Keratinocyte (primary cell): ENCODE data around the gene RFXANK.

ENCODE experiments used
- EZH2 ChIP-seq: IDR thresholded peaks from one replicate; pipeline ENCODE4 v1.6.1; 2012; ENCODE audit warnings: inconsistent platforms, mild to moderate bottlenecking, low read length, moderate library complexity
- TF ChIP-seq, protein P1 (sequence below), 3 experiments: IDR thresholded peaks in 1 of 3; conservative IDR thresholded peaks in 1 of 3; optimal IDR thresholded peaks in 1 of 3; 2 replicates in 2 of 3; 3 replicates in 1 of 3; pipeline versions ENCODE3 to v1.5.1; 2011; ENCODE audit warnings: low read length in 3 of 3, mild to moderate bottlenecking in 3 of 3, moderate library complexity in 2 of 3, control low read depth in 1 of 3, inconsistent platforms in 1 of 3; ENCODE audit not compliant: insufficient read depth in 2 of 3; ENCODE audit errors: extremely low read depth in 1 of 3

DNA sequence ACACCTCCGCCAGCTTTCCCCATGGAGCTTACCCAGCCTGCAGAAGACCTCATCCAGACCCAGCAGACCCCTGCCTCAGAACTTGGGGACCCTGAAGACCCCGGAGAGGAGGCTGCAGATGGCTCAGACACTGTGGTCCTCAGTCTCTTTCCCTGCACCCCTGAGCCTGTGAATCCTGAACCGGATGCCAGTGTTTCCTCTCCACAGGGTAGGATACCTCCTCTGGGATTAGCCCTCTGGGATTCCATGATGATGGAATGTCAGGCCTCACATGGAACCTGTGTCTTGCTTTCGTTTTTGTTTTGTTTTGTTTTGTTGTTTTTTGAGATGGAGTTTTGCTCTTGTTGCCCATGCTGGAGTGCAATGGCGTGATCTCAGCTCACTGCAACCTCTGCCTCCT, 1.9 kb downstream of the RFXANK start:
- TF ChIP-seq EZH2: no peak
- TF ChIP-seq, protein P1, sequence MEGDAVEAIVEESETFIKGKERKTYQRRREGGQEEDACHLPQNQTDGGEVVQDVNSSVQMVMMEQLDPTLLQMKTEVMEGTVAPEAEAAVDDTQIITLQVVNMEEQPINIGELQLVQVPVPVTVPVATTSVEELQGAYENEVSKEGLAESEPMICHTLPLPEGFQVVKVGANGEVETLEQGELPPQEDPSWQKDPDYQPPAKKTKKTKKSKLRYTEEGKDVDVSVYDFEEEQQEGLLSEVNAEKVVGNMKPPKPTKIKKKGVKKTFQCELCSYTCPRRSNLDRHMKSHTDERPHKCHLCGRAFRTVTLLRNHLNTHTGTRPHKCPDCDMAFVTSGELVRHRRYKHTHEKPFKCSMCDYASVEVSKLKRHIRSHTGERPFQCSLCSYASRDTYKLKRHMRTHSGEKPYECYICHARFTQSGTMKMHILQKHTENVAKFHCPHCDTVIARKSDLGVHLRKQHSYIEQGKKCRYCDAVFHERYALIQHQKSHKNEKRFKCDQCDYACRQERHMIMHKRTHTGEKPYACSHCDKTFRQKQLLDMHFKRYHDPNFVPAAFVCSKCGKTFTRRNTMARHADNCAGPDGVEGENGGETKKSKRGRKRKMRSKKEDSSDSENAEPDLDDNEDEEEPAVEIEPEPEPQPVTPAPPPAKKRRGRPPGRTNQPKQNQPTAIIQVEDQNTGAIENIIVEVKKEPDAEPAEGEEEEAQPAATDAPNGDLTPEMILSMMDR (optimal IDR thresholded peaks at IDR 0.05 in 1 of 3, IDR thresholded peaks at IDR 0.05 in 1 of 3, conservative IDR thresholded peaks at IDR 0.05 in 1 of 3; ENCODE audit: extremely low read depth in 1 of 3, insufficient read depth in 2 of 3, low read length in 3 of 3): no peak
